Spleen (tissue), 7 donors: ENCODE measurements around the gene LIPI.

Source experiments
- POLR2A ChIP-seq, 3 donors: fragments of 450-650 bp; IDR thresholded peaks; one replicate each; pipeline ENCODE4 v1.5.1; 2017; ENCODE audit warnings: antibody characterized with exemption in 3 of 3, mild to moderate bottlenecking in 1 of 3
- POLR2AphosphoS5 ChIP-seq, 3 donors: sonication (generic); formaldehyde crosslinking; IDR thresholded peaks; one replicate each; pipeline ENCODE4 v1.5.1; 2017; ENCODE audit warnings: antibody characterized with exemption in 3 of 3
- TF ChIP-seq, protein P1 (sequence below), 11 experiments: fragments of 200-600 bp in 7 of 11; fragments of 450-650 bp in 4 of 11; sonication (generic) in 4 of 11; IDR thresholded peaks in 8 of 11; conservative IDR thresholded peaks in 3 of 11; 1 replicate in 7 of 11; 2 replicates in 4 of 11; pipeline versions ENCODE4 v1.4.0 to v1.8.0; 2016 to 2021; ENCODE audit warnings: antibody characterized with exemption in 11 of 11, inconsistent platforms in 4 of 11, mild to moderate bottlenecking in 1 of 11
- donor health status: DM: no; HTN: no; CAD: no; lungs with moderate emphysema.
- donor health status: DM: no; HTN: no; CAD: no.
- donor health status: DM: no; HTN: no; CAD: no.

DNA sequence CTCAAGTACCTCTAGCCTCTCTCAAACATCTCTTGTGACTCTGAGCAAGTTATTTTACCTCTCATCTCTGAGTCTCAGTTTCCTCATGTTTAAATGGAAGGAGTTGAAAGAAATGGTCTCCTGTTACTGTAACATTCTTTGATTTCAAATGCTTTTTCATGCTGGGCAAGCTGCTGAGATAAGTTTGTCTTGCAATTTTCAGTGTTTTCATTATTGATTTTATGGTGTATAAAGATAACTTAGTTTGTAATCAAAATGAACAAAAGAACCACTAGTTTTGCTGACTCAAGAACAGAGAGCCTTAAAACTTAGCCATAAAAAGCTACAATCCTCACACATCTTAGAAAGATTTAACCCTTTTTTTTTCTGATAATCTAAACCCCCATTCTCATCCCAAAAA lies 4.5 kb downstream of the LIPI start:
- TF ChIP-seq POLR2A (IDR thresholded peaks at IDR 0.05) (no peak), POLR2AphosphoS5 (IDR thresholded peaks at IDR 0.05) (no peak)
- TF ChIP-seq, protein P1, sequence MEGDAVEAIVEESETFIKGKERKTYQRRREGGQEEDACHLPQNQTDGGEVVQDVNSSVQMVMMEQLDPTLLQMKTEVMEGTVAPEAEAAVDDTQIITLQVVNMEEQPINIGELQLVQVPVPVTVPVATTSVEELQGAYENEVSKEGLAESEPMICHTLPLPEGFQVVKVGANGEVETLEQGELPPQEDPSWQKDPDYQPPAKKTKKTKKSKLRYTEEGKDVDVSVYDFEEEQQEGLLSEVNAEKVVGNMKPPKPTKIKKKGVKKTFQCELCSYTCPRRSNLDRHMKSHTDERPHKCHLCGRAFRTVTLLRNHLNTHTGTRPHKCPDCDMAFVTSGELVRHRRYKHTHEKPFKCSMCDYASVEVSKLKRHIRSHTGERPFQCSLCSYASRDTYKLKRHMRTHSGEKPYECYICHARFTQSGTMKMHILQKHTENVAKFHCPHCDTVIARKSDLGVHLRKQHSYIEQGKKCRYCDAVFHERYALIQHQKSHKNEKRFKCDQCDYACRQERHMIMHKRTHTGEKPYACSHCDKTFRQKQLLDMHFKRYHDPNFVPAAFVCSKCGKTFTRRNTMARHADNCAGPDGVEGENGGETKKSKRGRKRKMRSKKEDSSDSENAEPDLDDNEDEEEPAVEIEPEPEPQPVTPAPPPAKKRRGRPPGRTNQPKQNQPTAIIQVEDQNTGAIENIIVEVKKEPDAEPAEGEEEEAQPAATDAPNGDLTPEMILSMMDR (IDR thresholded peaks at IDR 0.05 in 8 of 11, conservative IDR thresholded peaks at IDR 0.05 in 3 of 11): no peak
